NT2/D1 (cell line): ENCODE measurements around the gene ARHGAP21.

Source experiments
- DNase-seq: peaks from one replicate; pipeline ENCODE4 v3.0.0-alpha.2; 2011; ENCODE audit warnings: low read depth, low spot score
- H3K27me3 ChIP-seq: 2 replicates; pipeline ENCODE4 v1.6.0; 2011; ENCODE audit warnings: mild to moderate bottlenecking; ENCODE audit not compliant: insufficient read length, insufficient read depth
- H3K36me3 ChIP-seq: 2 replicates; pipeline ENCODE4 v1.6.1; 2011; ENCODE audit warnings: mild to moderate bottlenecking, low read length, mixed read lengths; ENCODE audit not compliant: insufficient read depth, insufficient read length
- H3K4me1 ChIP-seq: 2 replicates; pipeline ENCODE4 v1.5.1; 2011; ENCODE audit not compliant: insufficient read depth, insufficient read length
- H3K4me3 ChIP-seq: 2 replicates; pipeline ENCODE4 v1.5.1; 2011; ENCODE audit warnings: low read depth; ENCODE audit not compliant: insufficient read length
- H3K9ac ChIP-seq: 2 replicates; pipeline ENCODE4 v1.6.0; 2011; ENCODE audit warnings: low read depth; ENCODE audit not compliant: insufficient read length
- H3K9me3 ChIP-seq: 2 replicates; pipeline ENCODE4 v1.5.1; 2011; ENCODE audit warnings: mild to moderate bottlenecking, low read length; ENCODE audit not compliant: insufficient read depth
- SUZ12 ChIP-seq: IDR thresholded peaks from 2 replicates; pipeline ENCODE4 v1.6.1; 2011; ENCODE audit not compliant: insufficient read length, insufficient read depth; ENCODE audit errors: extremely low read depth
- YY1 ChIP-seq: IDR thresholded peaks from 2 replicates; pipeline ENCODE4 v1.6.1; 2011; ENCODE audit not compliant: insufficient read length, insufficient read depth
- ZNF274 ChIP-seq: IDR thresholded peaks from 2 replicates; pipeline ENCODE4 v1.6.1; 2011; ENCODE audit warnings: mild to moderate bottlenecking, low read depth, low read length

The ARHGAP21 gene

DNA sequence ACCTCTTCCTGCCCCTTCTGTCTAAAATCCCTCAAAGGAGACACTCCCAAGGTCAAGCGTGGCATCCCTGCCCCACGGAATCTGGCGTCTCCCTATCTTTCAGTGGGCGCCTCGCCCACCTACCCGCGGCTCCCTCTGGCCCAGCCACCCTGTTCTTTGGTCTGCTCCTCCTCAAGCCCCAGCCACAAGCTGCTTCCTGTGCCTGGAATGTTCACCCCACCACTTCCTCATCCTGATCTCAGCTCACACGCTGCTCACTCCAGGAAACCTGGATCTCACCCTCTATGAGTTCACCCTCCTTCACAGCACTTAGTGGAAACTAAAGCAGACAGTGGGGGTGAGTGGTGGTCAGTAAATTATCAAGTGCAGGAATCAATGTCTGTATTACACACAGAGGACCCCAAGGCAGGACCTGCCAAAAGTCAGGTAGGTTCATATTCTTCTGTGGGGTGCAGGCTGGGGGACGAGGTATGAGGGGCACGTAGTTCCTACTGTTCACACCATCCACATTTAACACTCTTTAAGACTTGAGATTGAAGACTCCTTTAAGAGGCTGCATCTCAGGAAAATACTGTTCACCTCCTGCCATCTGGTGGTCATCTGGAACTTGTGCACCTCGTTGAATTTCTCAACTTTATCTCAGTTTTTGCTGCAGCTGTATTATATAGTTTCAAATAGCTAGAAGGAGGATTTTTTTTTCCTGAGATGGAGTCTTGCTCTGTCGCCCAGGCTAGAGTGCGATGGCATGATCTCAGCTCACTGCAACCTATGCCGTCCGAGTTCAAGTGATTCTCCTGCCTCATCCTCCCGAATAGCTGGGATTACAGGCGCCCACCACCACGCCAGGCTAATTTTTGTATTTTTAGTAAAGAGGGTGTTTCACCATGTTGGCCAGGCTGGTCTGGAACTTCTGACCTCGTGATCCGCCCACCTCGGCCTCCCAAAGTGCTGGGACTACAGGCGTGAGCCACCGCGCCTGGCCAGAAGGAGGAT lies 166.6 kb downstream of the ARHGAP21 start:
- TF ChIP-seq SUZ12 (no peak), YY1 (no peak), ZNF274 (no peak)
- Histone ChIP-seq H3K27me3 (peaks cover 3% of the 10 kb centered on the region), H3K4me1 (no peaks in the 10 kb centered on the region), H3K9ac (no peak overlapping the region), H3K9me3 (peaks cover 30% of the 10 kb centered on the region), H3K4me3 (no peak overlapping the region), H3K36me3 (no peaks in the 10 kb centered on the region)
- DNase-seq = peak; percentile 70

DNA sequence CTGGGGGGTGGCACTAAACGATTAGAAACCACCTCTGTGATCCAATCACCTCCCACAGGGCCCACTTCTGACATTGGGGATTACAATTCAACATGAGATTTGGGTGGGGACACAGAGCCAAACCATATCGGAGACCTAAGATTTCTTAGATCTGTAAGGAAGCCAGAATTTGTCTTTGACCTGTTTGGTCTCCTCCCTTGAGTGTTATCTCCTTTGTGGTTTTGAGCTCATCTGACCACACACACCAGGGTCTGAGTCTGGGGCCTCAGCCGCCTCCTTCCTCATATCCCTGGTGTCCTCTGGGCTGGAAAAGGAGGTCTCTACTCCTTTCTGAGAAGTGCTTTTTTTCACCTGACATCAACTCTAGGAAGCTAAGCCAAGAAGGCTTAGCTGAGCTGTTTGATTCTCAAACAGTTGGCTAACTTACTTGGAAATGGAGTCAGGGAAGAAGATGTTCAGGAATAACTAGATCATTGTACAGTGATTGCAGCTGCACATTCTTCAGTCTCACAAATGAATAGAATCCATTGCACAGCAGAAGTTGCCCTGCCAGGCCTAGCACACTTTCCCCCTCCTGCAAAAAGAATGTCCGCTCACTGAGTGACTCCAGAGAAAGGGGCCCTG lies 167.4 kb downstream of the ARHGAP21 start:
- H3K36me3 ChIP-seq = no peaks in the 10 kb centered on the region
- no peaks in the 10 kb centered on the region for H3K4me1 ChIP-seq
- peaks cover 3% of the 10 kb centered on the region for H3K27me3 ChIP-seq
- peaks cover 22% of the 10 kb centered on the region for H3K9me3 ChIP-seq
- TF ChIP-seq SUZ12 (no peak), YY1 (no peak), ZNF274 (no peak)
- no peak for DNase-seq
- H3K9ac ChIP-seq = no peak overlapping the region
- no peak overlapping the region for H3K4me3 ChIP-seq

DNA sequence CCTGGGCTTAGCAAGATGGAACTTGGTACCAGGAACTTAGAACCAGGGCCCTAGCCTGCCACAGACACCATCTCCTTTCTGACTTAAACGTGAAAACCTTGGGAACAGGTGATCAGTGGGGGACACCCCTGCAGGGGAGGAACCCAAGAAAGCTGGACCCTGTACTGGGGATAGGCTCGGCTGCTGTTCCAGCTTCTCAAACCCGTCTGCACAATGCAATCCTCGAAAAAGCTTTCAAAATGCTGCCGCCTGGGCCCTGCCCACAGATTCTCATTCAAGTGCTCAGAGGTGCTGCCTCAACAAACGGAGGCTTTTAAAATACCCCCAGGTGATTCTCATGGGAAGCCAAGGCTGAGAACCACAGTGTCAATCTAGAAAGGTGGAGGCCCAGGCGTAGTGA lies 169.7 kb downstream of the ARHGAP21 start:
- TF ChIP-seq ZNF274 = no peak
- TF ChIP-seq SUZ12 = no peak

DNA sequence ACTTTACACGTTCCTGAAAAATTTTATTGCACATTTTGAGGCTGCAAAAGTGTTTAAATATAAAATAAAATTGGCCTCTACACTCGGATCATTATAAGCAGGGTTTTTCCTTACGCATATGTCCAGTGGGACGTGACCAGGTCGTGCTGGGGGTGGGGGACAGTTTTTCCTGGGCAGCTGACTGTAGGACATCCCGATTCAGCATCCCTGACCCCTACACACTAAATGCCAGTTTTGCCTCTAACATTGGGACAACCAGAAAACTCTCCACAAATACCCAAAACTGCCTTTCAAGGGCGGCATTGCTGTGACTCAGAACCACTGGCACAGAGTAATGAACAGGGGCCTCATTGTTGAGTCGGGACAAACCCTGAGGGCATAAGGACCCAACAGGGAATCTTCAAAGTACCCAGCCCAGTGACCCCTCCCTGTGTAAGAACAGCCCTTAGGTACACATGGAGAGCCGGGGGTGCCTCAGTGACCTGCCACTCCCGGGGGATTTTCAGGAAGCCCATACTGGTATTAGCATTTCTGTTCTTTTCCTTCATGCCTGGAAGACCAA lies 170.6 kb downstream of the ARHGAP21 start:
- Histone ChIP-seq H3K9me3 (no peaks in the 10 kb centered on the region), H3K4me1 (peaks cover 2% of the 10 kb centered on the region), H3K4me3 (no peak overlapping the region), H3K27me3 (peaks cover 3% of the 10 kb centered on the region), H3K9ac (no peak overlapping the region), H3K36me3 (no peaks in the 10 kb centered on the region)
- DNase-seq = no peak
- TF ChIP-seq ZNF274 = no peak
- TF ChIP-seq YY1 = no peak
- no peak for TF ChIP-seq SUZ12

More for the DNA sequence above, 169.7 kb downstream of the ARHGAP21 start:
- H3K4me3 ChIP-seq = no peak overlapping the region
- no peak for DNase-seq
- peaks cover under 1% of the 10 kb centered on the region; the same call in 1 of the 2 replicates for H3K9me3 ChIP-seq
- peaks cover 2% of the 10 kb centered on the region for H3K4me1 ChIP-seq
- H3K9ac ChIP-seq = no peak overlapping the region
- H3K36me3 ChIP-seq = no peaks in the 10 kb centered on the region
- H3K27me3 ChIP-seq = peaks cover 3% of the 10 kb centered on the region

DNA sequence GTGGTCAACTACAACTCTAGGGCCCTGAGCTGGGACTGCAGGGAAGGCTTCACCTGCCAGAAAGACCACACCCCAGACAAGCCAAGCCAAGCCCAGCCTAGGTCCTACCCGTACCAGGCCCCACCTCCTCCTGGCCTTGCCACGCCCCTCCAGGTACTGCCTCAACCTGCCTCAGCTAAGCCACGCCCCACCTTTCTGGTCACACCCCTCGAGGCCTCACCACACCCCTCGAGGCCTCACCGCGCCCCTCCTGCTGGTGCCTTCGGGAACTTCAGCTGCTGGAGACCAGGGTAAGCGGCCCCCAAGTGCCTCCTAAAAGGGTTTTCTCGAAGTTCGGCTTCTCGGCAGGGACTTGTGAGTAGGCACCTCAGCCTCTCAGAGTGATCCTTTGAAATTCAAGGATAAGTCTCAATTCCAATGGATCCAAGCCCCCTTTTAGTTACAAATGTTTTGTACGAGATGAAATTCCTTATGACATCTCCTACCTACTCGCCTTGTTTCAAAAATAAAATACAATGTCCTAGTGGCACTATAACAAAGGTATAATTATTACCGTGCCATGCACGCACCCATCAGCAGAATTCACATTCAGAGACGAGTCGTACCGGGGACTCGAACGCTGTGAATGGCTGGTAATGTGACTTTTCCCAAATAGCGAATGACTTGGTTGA lies 171.2 kb downstream of the ARHGAP21 start:
- H3K27me3 ChIP-seq = peaks cover 3% of the 10 kb centered on the region
- H3K36me3 ChIP-seq = no peaks in the 10 kb centered on the region
- TF ChIP-seq SUZ12 (no peak), YY1 (no peak), ZNF274 (no peak)
- no peaks in the 10 kb centered on the region for H3K9me3 ChIP-seq
- no peak overlapping the region for H3K9ac ChIP-seq
- H3K4me3 ChIP-seq = no peak overlapping the region
- DNase-seq = peak; percentile 70
- H3K4me1 ChIP-seq = peaks cover 2% of the 10 kb centered on the region

DNA sequence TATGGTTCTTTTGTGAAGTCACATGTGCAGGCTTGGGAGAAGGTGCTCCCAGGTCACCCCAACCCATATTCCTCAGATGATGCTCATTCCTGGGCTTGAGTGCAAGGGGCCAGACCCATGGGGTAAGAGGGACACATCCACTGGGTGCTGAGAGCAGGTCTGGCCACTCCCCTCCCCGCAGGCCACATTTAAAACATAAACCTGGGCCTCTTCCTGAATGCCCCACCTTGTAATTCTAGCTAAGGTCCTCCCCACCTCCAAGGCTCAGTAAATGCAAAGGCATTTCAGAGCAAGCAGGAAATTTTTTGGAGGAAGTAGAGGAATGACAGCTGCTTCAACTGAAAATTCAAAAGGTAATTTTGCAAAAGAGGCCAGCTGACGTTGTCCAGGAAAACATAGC lies 172.5 kb downstream of the ARHGAP21 start:
- H3K9me3 ChIP-seq = no peaks in the 10 kb centered on the region
- H3K4me3 ChIP-seq = no peak overlapping the region
- TF ChIP-seq SUZ12 (no peak), YY1 (no peak), ZNF274 (no peak)
- peaks cover under 1% of the 10 kb centered on the region for H3K27me3 ChIP-seq
- H3K36me3 ChIP-seq = peaks cover 1% of the 10 kb centered on the region
- no peak for DNase-seq
- H3K4me1 ChIP-seq = peaks cover 2% of the 10 kb centered on the region
- no peak overlapping the region for H3K9ac ChIP-seq

DNA sequence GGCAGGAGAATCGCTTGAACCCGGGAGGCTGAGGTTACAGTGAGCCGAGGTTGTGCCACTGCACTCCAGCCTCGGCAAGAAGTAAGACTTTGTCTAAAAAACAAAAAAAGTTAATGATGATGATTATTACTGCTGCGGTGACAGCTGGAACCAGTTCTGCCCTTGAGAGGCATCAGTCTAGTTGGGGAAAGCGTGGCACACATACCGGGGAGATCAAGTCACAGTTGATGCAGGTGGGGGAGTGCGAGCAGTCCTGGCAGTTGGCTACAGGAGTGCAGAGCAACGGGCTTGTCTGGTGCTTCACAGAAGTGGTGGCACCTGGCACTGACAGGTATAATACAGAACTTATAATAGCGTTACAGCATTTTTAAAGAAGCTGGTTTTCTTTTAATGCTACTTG lies 173.0 kb downstream of the ARHGAP21 start:
- peaks cover 6% of the 10 kb centered on the region for H3K36me3 ChIP-seq
- no peaks in the 10 kb centered on the region for H3K9me3 ChIP-seq
- peaks cover 2% of the 10 kb centered on the region for H3K4me1 ChIP-seq
- no peak for DNase-seq
- no peak overlapping the region for H3K9ac ChIP-seq
- TF ChIP-seq ZNF274 = no peak
- no peak overlapping the region for H3K4me3 ChIP-seq
- no peaks in the 10 kb centered on the region for H3K27me3 ChIP-seq
